Measurements from ENCODE around the gene RUFY1. TPM values are rescaled to one million over a fixed set of nuclear protein-coding genes. Genes with fewer than 3 reads are reported as not detected.
"Not testable (repeated sequence)": the region's sequence is repeated elsewhere in the genome, so short reads cannot be mapped to it uniquely, and the experiment has no call there.

RUFY1 gene, protein sequence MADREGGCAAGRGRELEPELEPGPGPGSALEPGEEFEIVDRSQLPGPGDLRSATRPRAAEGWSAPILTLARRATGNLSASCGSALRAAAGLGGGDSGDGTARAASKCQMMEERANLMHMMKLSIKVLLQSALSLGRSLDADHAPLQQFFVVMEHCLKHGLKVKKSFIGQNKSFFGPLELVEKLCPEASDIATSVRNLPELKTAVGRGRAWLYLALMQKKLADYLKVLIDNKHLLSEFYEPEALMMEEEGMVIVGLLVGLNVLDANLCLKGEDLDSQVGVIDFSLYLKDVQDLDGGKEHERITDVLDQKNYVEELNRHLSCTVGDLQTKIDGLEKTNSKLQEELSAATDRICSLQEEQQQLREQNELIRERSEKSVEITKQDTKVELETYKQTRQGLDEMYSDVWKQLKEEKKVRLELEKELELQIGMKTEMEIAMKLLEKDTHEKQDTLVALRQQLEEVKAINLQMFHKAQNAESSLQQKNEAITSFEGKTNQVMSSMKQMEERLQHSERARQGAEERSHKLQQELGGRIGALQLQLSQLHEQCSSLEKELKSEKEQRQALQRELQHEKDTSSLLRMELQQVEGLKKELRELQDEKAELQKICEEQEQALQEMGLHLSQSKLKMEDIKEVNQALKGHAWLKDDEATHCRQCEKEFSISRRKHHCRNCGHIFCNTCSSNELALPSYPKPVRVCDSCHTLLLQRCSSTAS
- 24.0 TPM for total RNA-seq

DNA sequence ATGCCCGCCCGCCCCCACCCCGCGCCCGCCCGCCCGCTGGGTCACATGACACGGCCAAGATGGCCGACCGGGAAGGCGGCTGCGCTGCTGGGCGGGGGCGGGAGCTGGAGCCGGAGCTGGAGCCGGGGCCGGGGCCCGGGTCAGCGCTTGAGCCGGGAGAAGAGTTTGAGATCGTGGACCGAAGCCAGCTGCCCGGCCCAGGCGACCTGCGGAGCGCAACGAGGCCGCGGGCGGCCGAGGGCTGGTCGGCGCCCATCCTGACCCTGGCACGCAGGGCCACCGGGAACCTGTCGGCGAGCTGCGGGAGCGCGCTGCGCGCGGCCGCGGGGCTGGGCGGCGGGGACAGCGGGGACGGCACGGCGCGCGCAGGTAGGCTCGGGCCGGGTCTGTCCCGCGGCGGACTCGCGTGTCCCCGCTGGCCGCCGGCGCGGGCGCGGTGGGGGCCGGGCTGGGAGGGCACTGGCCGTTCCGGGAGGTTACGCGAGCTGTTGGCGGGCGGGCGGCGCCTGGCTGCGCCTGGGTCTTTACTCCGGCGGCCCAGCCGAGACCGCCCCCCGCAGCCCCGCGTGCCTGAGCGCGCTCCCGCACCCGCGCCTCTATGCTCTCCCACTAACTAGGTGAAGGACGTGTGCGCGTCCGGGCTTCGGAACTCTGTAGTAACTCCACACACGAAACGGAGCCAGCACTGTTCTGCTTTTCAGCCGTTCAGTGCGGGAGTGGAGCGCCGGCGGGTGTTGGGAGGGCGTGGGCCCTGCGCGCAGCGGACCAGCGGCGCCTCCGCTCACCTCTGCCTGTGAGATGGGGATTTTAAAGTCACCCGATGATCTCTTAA lies at the start of gene RUFY1:
Gene RUFY1 (plus strand): TSS at position 44 of the 832 bp plus-strand sequence. CDS start 16 bp downstream, at position 60.
- DNase-seq = peak; percentile 73

DNA sequence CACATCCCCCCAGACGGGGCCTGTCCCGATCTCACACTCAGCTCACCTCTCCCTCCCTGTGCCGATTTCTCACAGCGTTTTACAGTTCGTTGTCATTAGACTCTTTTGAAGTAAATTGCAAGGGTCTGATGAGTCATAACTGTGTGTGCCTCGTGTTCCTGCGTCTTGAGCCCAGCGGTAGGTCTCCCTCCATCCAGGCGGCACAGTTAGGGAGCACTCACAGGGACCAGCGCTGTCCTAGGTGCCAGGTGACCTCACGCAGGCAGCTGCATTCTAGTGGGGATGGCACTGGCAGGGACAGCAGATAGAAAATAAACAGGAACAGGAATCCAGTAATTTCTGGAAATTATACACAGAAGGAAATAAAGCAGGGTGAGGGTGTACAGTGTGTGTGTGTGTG lies 48.4 kb upstream of the RUFY1 start:
- not testable (repeated sequence) for DNase-seq

DNA sequence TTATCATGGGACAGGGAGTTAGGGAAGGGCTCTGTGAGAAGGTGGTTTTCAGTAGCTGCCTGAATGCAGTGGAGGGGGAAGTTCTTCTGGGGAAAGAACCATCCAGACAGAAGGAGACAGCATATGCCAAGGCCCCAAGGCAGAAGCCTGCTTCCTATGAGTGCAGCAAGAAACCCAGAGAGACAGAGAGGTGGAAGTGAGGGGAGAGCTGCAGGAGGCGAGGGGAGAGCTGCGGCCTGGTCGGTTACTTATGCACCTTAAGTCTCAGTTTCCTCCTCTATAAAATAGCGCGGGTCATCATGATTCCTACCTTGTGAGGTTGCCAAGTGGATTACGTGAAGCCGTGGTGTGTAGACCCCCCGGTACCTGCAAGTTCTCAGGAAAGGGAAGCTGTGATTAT lies 47.9 kb upstream of the RUFY1 start:
- DNase-seq = not testable (repeated sequence)

DNA sequence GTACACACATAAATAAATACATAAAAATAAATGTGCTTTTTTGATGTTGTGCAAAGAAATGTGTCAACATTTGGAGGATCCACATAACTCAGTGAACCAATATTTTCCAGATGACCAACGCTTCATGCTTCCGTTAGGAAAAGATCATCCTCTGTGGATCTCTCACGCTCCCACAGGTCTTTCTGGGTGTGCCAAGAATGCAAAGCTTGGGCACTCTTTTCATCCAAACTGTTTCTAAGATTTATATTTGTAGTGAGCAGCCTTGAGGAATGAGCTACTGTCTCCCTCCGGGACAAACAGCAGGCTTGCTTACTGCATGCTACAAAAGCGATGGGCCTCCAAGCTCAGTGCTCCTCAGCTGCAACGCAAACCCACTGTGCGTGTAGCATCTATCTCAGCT lies 46.2 kb upstream of the RUFY1 start:
- DNase-seq = no peak

DNA sequence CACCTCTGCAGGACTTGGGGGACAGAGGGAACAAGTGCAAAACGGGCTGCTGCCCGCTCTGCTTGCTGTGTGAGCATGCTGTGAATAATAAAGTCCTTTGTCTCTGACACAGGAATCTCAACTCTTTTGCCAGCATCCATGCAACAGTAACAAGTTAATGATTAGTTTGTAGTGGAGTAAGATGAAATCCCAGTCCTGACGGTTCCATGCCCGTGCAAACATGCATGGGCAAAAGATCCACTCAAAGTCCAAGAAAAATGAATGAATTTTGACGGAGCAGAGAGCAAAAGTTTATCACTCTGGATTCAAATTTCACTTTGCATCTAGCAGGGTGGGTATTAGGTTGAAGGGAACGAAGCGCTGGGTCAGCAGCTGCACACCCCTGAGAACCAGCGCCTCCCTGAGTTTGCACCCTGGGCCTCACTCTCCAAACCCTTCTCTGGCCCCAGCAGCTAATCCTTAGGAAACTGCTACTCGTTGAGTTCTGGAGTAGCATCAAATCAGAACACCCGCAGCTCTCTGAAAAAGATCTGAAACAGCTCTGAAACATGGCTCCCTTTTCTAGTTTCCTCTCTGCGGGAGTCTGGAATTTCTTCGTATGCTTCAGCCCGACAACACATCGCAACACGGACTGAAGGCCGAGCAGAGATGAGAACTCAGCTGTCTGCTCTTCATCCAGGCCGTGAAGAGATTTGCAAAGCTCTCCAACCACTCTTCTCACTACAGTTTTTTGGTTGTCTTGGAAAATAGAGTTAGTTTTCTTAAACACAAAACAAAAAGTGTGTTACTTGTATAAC lies 45.6 kb upstream of the RUFY1 start:
- DNase-seq = no peak

DNA sequence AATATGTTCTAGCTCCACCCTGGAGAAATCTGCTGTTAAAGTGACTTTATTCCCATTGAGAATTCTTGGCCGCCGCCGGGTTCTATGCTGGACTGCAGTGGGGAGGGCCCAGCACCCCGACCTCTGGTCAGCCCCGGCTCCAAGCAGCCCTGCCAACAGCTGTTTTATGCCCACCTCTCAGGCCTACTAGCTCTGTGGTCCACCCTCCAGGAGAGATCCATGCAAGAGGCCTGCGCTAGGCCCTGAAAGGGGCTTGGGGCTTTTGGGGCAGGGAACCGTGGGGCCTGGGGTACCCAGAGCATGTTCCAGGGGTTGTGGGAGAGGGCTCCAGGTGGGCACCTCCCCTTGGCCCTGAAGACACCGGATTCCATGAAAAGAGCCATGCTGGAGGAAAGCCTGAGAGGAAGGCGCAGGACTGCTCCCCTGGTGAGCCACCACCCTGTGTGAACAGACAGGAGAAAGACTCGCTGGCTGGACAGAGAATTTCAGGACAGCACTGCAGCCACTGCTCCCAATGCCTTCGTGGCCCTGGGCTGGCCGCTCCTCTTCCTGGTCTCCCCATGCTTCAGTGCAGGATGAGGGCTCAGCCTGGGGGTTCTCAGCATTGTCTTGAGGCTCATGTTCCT lies 44.6 kb upstream of the RUFY1 start:
- no peak for DNase-seq

DNA sequence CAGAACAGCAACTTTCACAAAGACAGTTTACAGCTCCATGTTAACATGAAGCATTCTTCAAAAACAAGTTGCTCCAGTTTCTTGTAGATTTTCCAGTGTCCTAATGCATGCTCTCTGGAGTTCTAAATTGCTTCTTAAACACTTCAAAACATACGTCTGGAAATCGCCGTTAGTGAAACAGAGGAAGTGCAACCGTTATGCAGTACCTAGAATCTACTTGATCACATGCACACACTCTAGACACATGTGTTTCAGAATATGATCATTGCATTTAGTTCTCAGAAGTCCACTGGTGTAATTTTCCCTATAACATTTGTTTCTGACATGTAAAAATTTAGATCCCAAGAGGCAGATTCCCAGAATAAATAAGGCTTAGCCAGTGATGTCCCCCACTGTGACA lies 41.1 kb upstream of the RUFY1 start:
- DNase-seq = no peak

DNA sequence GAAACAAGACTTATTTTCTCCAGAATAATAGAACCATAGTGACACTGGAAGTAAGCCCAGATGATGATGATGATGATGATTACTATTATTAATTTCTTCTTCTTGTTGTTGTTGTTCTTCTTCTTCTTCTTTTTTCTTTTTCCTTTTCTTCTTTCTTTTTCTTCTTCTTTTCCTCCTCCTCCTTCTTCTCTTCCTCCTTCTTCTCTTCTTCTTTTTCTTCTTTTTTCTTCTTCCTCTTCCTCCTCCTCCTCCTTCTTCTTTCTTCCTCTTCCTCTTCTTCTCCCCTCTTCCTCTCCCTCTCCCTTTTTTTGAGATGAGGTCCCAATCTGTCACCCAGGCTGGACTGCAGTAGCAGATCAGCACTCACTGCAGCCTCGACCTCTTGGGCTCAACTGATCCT lies 40.5 kb upstream of the RUFY1 start:
- DNase-seq = no peak

DNA sequence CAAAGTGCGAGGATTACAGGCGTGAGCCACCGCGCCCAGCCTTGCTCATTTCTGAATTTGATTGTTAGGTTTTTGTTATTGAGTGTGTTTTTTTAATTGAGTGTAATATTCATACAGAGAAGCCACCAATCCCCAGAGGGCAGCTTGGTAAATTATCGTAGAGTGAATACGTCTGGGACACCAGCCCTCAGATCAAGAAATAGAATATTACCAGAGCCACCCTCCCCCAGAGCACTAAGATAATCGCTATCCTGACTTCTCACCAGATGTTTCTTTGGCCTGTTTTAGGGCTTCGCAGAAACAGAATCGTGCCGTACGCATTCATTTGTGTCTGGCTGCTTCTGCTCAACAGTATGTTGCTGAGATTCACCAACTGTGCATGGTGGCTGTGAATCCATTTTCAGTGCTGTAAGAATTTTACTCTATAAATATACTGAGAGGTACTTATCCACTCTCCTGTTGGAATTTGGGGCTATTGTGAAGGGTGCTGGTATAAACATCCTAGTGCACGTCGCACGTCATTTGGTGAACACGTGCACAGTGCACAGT lies 37.8 kb upstream of the RUFY1 start:
- DNase-seq = no peak

DNA sequence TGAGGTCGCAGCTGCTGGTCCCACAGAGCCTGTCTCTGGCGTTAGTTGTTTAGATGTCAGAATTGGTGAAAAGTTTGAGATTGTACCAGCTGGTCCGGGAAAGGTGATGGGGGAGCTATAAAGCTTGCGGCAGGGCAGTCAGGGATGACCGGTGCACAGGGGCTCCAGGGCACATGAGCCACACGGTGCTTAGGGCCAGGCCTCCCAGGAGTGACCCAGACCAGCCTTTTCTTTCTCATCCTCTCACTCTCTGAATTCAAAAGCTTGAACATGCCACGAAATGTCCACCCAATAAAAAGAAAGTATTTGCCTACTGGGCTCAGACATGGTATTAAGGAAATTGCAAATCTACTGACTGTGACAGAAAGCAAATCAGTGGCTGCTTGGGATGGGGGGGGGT lies 34.9 kb upstream of the RUFY1 start:
- not testable (repeated sequence) for DNase-seq

DNA sequence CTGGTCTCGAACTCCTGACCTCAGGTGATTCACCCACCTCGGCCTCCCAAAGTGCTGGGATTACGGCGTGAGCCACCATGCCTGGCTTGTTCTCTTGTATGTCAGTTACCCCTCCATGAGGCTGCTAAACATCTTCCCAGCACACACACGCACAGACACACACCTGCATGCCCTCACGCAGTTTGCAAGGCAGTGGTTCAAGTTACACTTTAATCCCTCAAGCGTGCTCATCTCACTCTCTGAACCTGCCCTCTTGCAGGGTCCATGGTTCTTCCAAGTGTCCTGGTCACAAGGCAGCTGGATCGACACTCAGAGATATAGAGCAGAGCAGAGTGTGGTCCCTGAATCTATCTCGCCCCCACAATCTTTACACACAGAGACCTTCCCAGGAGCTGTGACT lies 34.1 kb upstream of the RUFY1 start:
- no peak for DNase-seq

DNA sequence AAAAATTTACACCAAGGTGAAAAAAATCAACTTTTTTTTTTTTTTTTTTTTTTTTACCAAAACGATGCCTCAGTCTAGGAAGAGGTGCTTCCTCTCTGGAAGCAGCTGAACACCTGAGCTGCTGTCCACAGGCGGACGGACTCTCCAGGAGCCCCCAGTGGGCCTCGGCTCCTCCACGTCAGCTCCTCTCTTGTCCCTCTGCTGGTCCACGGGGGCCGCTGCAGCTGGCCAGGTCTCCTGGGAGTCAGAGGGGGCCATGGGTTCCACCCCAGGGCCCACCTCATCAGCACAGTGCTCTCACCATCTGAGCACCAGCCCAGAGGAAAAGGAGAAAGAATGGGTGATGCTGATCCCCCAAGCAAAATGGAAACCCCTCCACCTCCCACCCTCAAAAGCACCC lies 32.6 kb upstream of the RUFY1 start:
- not testable (repeated sequence) for DNase-seq

DNA sequence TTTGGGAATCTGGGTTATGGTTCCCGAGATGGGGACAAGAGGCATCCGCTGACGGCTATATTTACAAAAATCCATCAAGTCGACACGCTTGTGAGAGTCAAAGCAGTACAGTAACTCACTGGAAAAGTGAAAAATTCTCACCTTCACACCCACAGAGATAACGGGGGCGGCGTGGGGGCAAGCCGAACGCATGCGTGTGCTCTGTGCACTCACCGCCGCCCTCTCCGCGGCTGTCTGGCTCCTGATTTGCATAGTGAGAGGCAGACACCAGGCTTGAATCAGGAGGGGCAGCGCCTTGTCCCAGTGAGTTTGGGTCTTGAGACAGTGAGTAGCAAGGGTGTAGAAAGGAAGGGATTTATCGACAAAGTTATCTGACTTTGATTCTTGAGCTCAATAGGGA lies 32.0 kb upstream of the RUFY1 start:
- not testable (repeated sequence) for DNase-seq

DNA sequence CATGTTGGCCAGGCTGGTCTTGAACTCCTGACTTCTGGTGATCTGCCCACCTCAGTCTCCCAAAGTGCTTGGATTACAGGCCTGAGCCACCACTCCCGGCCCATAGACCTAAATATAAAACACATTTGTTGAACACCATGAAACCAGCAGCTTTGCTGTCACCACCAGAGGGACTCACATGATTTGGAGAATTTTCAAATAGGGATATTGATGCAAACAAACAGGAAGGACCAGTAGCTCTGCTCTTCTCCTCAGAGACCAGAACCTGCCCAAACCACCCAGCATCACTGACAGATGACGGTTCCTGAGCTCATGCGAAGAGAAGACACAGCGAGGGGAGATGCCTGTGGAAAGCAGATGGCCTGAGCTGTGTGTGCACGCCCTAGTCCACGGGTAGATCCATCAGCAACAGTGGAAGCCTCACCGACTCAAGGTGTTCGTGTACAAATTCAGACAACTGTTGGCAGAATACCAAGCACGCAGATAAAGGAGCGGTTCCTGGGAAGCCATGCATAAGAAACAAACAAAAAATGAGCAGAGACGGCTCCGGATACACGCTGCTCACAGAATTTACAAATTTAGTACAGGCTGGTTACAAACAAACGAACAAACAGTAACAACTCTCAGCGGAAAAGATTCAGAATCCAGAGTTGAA lies 30.8 kb upstream of the RUFY1 start:
- not testable (repeated sequence) for DNase-seq

DNA sequence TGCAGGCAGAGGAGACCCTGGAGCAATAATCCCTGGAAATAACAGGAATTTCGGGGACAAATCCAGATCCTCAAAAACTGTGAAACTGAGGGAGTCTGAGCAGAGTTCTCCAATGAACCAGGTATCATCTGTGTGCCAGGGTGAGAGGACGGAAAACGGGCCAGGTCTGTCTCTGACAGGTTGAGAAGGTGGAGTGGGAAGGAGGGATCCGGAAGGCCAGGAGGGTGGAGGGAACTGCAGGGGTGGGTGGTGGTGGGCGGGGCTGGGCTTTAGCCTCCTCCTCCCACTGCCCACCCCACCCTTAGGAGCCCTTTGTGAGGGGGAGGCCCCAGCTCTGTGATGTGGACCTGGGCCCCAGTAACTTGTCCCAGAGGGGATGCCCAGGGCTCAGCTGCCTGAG lies 28.2 kb upstream of the RUFY1 start:
- DNase-seq = not testable (repeated sequence)

DNA sequence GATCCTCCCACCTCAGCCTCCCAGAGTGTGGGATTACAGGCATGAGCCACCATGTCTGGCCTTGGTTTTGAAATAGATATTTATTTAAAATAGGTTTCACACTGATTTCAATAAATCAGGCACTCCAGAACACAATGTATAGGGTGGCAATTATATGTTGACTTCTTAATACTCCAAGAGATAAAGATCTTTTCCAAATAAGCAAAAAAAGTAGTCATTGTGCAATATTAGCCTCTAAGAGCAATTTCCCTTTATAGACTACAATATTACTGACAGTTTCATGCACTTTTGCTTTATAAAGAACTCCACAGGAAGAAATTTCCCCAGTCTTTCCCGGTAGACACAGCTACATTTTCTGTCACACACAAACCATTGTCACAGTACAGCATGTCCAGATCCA lies 23.4 kb upstream of the RUFY1 start:
- DNase-seq = no peak

DNA sequence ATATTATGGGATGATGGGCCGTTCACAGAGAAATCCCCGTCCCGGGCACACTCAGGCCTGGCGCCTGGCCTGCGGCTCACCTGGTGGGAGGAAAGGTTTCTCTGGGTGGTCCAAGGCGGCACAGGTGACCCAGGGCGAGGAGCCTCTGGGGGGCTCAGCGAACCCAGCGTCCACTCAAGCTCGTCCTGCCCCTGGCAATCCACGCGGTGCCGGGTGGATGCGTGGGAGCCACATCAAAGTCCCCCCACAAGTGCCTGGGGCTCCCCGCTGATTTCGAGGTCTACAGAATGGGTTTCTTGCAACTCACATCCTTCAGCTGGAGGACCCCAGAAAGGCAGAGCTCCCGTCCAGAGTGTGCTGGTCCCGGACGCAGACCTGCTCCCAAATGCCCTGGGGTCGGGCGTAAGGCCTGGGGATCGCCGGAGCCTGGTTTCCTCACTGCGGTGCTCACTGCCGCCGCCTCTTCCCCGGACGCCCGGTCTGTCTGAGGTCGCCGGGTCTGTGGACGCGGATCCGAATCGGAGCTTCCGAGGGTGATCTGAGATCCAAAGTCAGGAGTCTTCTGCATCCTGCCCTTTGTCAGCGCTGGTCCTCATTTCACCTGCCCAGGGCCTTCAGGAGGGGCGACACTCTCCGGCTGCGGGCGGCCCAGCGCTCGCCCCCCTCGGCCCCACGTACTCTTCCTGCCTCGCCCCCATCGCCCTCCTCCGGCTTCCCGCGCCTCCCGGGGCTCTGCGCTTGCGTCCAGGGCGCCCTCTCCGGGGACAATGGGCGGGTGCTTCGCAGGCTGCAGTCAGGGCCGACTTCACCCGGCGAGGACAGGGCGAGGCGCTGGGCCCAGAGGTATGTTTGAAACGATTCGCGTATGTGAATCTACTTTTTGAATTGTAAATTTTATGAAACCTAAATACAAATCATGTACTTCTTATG lies 20.0 kb upstream of the RUFY1 start:
- DNase-seq = no peak

DNA sequence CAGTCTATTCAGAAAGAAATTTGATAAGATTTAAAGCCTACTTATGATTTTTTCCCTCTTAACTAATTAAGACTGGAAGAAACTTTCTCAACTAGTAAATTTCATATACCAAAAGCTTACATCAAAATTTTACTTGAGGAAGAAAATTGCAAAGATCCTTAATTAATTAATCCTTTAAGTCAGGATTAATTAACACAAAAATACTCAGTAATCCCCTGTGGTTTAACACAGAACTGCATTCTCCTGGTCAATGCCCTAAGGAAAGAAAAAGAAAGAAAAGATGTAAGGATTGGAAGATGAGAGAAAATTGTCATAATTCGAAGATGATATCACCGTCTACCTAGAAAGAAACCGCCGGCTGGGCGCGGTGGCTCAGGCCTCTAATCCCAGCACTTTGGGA lies 17.3 kb upstream of the RUFY1 start:
- DNase-seq = no peak

DNA sequence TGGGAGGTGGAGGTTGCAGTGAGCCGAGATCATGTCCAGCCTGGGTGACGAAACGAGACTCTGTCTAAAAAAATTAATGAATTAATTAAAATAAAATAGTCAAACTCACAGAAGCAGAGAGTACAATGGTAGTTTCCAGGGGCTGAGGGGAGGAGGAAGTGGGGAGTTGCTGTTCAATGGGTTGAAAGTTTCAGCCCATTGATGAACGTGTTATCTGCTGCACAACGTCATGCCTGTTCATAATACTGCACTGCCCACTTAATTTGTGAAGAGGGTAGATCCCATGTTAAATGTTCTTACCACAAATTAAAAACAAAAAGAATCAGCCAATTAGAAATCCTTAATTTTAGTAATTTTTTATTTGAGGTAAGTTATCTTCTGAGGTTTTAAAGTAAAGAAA lies 16.4 kb upstream of the RUFY1 start:
- DNase-seq = no peak

DNA sequence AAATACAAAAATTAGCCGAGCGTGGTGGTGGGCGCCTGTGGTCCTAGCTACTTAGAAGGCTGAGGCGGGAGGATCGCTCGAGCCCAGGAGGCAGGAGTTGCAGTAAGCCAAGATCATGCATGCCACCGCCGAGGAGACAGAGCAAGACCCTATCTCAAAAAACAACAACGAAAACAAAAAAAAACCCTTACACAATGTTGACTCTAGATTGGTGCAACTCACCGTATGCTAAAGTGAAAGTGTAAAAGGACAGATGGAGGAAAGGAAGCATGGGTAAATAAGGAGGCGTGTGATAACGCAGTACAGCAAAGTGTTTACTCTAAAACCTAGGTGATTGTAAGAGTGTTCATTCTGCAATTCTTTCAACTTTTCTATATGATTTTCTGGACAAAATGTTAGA lies 15.9 kb upstream of the RUFY1 start:
- DNase-seq = no peak
